Muscle of arm (tissue), 14 donors: ENCODE measurements around the gene PWWP3B. TPM values are rescaled to one million over a fixed set of nuclear protein-coding genes. Genes with fewer than 3 reads are reported as not detected.
"Not testable (repeated sequence)": the region's sequence is repeated elsewhere in the genome, so short reads cannot be mapped to it uniquely, and the experiment has no call there.

Source experiments
- DNase-seq: peaks from one replicate; pipeline ENCODE4 v3.0.0-alpha.2; 2013
- long read RNA-seq, 11 donors: transcript quantifications; one replicate each; lab custom pipeline, GENCODE V29; 2026
- polyA plus RNA-seq, 12 donors: library from polyadenylated mRNA; unstranded; fragments of 120-200 nt; gene quantifications; one replicate each; pipeline ENCODE4 v1.2.1, GENCODE V29; 2013; ENCODE audit not compliant: insufficient read length in 12 of 12

The PWWP3B gene
- 10 to 100 TPM in 10 of 12 donors, 1 to 10 TPM in 1, not detected in 1; 8.1 to 36.6 (median 30.0) TPM for polyA plus RNA-seq
- long read RNA-seq, donor 1, full-length matches to known transcripts = 5 of 5 reads
- long read RNA-seq, donor 1, partial matches to known transcripts = 0 of 5 reads
- long read RNA-seq, donor 1, other reads (novel, unspliced or antisense) = 0 of 5 reads
- long read RNA-seq, donor 2, transcript MUM1L1-203 (3 exons, 3,957 nt) = major isoform, 18 of 25 reads
- long read RNA-seq, donor 2, partial matches to known transcripts = 7 of 25 reads
- long read RNA-seq, donor 2, other reads (novel, unspliced or antisense) = 0 of 25 reads
- long read RNA-seq, donor 3, partial matches to known transcripts = 0 of 3 reads
- long read RNA-seq, donor 3, other reads (novel, unspliced or antisense) = 0 of 3 reads
- long read RNA-seq, donor 4 = 0 reads
- long read RNA-seq, donor 5, transcript MUM1L1-203 (3 exons, 3,957 nt) = major isoform, 9 of 15 reads
- long read RNA-seq, donor 5, partial matches to known transcripts = 6 of 15 reads
- long read RNA-seq, donor 5, other reads (novel, unspliced or antisense) = 0 of 15 reads
- long read RNA-seq, donor 6, partial matches to known transcripts = 0 of 2 reads
- long read RNA-seq, donor 6, other reads (novel, unspliced or antisense) = 0 of 2 reads
- long read RNA-seq, donor 7, partial matches to known transcripts = 7 of 10 reads
- long read RNA-seq, donor 7, other reads (novel, unspliced or antisense) = 0 of 10 reads
- long read RNA-seq, donor 8, transcript MUM1L1-203 (3 exons, 3,957 nt) = major isoform, 9 of 16 reads
- long read RNA-seq, donor 8, partial matches to known transcripts = 7 of 16 reads
- long read RNA-seq, donor 8, other reads (novel, unspliced or antisense) = 0 of 16 reads
- long read RNA-seq, donor 9, full-length matches to known transcripts = 4 of 4 reads
- long read RNA-seq, donor 9, partial matches to known transcripts = 0 of 4 reads
- long read RNA-seq, donor 9, other reads (novel, unspliced or antisense) = 0 of 4 reads
- long read RNA-seq, donor 10, full-length matches to known transcripts = 10 of 10 reads
- long read RNA-seq, donor 10, partial matches to known transcripts = 0 of 10 reads
- long read RNA-seq, donor 10, other reads (novel, unspliced or antisense) = 0 of 10 reads
- long read RNA-seq, donor 11, transcript MUM1L1-203 (3 exons, 3,957 nt) = major isoform, 8 of 8 reads
- long read RNA-seq, donor 11, partial matches to known transcripts = 0 of 8 reads
- long read RNA-seq, donor 11, other reads (novel, unspliced or antisense) = 0 of 8 reads

DNA sequence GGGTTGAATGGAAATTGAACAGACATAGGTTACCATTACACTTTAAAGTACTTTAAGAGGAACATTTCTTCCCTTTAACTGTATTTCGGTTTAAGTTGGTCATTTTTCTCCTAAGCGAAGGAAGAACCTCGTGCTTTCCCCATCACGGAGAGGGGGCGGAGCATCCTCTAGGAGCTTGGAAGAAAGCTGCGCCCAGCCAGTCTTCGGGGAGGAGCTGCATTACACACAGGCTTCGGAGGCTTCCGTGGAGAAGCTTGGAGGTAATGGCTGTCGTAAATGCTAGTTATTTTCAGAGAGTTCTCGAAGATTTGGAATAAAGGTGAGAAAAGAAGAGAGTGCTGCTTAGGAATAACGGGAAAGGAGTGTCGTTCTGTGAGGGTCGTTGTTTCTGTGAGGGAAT, at the start of gene PWWP3B:
Gene PWWP3B (plus strand): TSS at position 199 of the 400 bp plus-strand sequence. CDS start 37,128 bp downstream, outside the sequence.
- peak; percentile 35 for DNase-seq

DNA sequence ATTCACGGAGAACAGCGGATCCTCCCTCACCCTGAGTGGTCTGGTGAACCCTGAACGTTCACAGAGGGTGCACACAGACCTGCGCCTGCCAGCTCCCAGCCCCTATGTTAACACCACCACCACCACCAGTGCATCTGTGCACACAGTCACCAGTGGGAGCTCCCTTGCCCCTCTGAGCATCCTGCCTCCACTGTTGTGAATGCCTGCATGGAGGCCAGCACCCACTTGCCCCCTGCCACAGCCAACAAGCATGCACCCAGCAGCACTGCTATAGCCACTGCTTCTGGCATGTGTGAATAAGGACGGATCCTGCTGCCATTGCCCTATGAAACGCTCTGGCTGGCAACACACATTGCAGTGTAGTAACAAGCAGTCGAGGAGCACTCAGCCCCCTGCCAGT, 29.1 kb upstream of the PWWP3B start:
- DNase-seq = no peak

DNA sequence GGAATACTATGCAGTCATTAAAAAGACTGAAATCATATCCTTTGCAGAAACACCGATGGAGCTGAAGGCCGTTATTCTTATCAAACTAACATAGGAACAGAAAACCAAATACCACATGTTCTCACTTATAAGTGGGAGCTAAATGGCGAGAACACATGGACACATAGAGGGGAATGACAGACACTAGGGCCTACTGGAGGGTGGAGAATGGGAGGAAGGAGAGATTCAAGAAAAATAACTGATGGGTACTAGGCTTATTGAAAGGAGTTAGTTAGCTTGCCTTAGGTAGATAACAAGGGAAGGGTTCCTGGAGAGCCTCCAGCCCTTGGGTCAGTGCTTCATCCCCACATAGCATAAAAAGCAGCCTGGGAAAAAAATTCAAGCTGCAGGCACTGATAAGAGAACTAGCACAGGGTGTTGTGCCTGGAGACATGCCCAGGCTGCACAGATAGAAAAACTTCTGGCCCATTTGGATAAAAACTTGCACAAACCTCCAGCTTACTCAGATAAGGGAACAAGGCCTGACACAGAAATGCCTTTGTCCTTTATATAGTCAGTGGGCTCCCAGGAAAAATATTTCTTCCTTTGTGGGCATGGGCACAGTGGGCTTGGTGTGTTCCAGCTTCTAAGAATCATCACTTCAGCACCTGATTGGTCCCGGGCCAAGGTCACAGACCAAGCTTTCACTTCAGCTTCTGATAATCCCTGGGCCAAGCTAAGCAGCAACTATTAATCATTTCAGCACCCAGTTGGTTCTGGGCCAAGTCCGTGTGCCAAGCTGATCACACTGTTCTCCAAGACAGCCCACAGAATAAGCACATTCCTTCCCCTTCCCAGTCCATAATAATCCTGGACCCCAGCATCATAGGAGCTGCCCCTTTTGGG, 23.1 kb upstream of the PWWP3B start:
- no peak for DNase-seq

DNA sequence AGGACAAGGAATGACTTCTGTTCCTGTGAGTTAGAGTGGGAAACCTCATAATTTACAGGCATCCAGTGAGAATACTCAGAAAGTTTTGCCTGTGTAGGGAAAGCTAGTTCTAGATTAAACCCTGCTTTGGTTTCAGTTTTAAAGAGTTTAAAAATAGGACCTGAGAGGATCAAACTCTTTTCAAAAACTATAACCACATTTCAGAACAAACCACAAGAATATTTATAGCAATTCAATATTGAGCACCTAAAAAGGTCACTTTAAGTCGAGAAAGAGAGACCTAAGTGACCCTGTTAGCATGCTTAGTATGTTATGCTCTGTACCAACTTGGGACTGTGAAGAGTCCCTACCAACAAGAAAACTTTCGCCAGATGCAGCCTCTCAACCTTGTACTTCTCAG, 17.4 kb upstream of the PWWP3B start:
- no peak for DNase-seq

DNA sequence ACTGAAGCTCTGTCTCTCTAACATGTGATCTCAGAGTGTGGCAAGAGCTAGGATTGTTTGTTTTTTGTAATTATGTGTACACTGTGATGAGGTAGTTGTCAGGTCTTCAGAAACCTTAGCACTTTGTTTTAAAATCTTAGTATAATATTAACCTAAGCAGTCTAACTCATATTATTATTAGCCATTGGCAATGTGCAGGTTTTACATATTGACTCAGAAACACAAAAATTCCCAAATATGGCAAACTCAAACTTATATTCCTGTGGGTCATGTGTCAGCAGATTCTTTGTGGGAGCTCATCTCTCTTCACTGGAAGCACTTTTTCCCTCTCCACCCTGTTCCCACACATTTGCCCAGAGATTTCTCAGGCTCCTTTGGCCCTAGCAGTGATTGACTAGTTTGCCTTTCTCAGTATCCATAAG, 8.2 kb upstream of the PWWP3B start:
- DNase-seq = no peak

DNA sequence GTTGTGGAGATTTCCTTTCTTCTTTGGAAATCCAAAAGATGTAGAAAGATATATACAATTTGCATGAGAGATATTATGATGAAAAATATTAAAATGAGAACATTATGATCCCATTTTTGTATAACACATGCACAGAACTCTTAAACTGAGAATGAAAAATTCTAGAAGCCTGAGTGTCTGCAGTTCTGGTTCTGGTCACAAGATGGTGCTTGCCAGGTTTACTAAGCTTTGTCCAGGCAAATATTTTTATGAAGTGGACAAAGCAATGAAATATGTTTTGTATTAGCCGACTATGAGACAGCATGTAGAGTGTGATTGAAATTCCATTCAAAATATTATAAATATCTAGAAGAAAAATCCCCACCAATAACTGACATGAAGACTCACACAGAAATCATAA, 2.2 kb downstream of the PWWP3B start:
- no peak for DNase-seq

DNA sequence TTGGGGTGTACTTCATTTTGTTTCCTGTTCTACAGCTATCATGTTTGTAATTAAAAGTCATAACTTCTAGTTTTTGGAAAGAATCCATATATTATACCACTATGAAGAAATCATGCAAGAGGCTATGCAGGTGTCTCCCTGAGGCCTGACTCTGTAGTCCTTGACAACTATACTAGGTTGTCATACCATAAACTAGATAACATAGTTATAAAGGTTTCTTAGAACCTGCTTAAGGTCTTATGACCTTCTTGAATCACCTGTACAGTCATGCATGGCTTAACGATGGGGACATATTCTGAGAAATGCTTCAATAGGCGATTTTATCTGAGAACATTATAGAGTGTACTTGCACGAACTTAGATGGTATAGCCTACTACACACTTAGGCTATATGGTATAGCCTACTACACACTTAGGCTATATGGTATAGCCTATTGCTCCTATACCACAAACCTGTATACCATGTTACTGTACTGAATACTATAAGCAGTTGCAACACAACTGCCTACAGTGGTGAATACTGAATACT, 3.3 kb downstream of the PWWP3B start:
- no peak for DNase-seq

DNA sequence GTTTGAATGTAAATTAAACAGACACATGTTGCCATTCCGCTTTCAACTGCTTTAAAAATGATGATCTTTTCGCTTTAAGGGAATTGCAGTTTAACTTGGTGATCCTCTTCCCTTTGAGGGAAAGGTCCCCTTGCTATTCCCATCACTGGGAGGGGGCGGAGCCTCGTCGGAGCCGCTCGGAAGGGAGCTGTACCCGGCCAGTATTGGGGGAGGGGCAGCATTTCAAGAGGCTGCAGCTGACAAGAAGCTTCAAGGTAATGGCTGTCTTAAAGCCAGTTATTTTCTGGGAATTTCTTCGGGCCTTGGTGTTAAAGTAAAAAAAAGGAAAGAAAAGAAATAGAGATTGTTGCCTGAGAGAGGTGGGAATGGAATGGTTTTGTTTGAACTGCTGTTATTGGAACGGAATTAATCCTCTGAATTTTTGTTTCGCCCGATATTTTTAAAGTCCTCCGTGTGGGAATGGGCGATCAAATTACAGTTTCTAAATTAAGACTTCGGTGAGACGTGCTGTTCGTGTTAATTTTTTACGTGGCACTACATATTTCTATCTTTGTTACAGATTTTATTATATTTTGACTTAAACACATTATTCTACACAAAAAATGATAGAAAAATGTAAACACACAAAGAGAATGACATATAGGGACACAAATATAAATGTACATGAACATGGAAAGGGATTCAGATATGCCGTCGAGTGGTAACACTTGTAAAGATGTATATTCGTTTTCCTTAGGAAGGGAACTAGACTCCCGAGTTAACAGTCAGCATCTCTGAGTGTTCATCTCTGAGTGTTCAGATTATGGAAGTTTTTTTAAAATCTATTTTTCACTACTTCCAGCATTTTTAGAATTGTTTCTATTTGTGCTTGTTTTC, 9.2 kb downstream of the PWWP3B start:
- peak; percentile 55 for DNase-seq

DNA sequence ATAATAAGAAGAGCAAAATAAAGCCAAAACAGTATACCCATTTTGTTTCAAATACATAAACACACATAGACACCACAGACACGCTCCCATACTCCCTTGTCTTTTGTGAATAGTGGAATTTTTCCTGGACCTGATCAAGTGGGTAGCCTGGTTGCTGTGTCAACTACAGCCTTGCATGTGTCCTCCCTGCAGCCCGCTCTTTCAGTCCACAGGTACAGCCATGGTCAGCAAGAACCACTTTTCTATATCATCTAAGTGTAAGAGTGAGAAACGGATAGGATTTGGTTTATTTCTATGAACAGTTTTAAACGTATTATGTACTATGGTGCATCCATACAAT, 9.8 kb downstream of the PWWP3B start:
- DNase-seq = no peak

DNA sequence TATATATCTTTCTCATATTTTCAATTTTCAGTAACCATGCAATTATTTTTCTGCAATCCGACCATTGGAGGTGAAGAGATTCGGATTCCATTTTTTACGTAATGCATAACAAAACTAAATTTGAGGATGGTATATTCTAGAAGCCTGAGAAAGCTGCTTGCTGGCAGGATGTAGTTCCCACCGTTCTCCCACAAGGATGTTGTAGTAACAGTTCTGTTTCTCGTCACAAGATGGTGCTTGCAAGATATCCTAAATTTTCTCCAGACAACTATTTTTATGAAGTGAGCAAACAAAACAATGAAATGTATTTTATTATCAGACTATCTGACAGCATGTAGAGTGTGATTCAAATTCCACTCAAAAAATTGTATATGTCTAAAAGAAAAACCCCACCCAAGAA, 10.7 kb downstream of the PWWP3B start:
- no peak for DNase-seq

DNA sequence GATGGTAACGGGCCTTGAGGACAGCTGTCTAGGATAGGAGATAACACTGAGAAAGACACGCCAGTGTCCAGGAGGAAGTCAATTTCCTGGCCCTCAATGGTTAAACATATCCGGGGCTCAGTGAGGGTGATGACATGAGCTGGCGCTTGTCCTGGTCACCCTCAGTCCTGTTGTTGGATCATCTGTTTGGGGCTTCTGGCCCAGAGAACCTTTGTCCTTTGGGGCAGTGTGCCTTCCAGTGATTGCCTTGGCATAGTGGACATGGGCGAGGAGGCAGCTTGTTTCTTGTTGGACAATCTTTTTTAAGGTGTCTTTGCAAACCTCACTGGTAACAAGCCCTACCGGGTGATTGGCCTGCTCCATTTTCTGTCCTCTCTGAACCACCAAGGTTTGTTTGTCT, 15.6 kb downstream of the PWWP3B start:
- not testable (repeated sequence) for DNase-seq

DNA sequence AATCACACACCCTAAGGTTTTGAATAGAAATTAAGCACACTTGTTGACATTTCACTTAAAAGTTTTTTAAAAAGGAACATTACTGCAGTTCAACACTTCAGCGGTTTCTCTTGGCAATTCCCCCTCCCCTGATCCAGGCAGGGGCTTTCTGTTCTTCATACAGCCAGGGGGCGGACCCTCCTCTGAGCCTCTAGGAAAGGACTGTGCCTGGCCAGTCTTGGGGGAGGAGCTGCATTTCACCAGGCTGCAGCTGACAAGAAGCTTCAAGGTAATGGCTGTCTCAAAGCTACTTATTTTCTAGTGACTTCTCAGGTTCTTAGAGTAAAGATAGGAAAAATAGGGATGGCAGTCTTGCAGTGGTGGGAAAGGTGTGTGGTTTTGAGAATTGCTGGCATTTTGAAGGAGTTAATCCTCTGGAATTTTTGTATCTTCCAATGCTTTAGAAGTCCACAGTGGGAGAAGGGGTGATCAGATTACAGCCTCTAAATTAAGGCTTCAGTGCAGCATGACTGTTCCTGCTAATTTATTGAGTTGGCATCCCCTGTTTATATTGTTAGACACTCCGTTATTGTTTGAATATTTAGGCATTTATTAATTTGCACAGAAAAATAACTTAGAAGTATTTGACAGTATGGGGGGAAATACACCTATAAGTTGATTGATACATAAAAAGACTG, 33.5 kb downstream of the PWWP3B start:
- no peak for DNase-seq

DNA sequence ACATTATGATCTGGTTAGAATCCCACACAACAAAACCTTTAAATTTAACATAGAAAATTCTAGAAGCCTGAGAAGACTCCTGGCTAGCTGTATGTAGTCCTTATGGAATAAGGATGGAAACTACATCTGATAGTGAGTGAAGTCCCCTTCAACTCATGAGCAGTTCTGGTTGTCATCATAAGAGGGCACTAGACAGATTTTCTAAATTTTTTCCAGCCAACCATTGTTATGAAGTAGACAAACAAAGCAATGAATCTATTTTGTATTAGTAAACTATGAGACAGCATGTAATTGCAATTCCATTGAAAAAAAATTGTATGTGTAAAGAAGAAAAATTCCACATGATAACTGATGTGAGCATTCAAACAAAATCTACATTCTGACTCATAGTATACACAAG, 35.2 kb downstream of the PWWP3B start:
- DNase-seq = no peak

DNA sequence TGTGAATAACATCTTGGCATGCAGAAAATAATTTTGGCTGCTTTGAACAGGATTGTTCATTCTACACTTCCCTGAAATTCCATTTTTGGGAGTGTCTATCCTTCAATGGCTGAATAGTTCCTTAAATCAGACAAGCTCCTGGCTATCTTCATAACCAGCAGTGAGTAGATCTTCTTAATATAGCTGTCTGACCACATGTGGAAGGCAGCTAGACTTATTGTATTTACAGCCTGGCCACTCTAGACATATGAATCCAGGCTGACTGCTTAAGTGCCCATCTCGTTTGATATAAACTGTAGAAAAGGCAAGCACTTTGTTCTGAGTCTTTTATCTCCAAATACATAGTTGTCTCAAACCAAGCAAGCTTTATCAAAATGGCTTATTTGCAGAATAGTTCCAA, 40.0 kb downstream of the PWWP3B start:
- DNase-seq = no peak

Other genes with a start within 250 kb of the PWWP3B start
- under 1 TPM in 3 of 12 donors, not detected in 9; 0.32 to 0.97 (median 0.53) TPM for gene SERPINA7, start 129.6 kb upstream of the PWWP3B start, polyA plus RNA-seq